ENCODE measurements around the gene GYPE.
"Not testable (repeated sequence)": the region's sequence is repeated elsewhere in the genome, so short reads cannot be mapped to it uniquely, and the experiment has no call there.

DNA sequence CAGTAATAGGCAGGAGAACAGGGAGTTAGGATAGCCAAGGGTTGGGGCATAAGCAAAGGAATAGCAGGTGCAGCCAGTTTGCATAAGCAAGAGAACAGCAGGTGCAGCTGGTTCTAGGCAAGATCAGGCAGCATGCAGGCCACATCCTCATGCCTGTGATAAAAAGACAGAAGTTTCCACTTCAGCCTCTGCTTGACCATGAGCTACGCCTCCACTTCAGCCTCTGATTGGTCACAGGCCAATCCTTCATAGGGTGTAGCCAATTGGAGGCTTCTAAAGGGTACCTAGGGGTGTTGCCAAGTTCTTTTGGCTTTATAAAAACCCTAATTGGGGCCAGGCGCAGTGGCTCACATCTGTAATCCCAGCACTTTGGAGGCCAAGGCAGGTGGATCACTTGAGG, 30.0 kb downstream of the GYPE start:
- not testable (repeated sequence) for TF ChIP-seq SP1 (IDR thresholded peaks at IDR 0.05); FOXA1 (IDR thresholded peaks at IDR 0.05); CTBP1 (IDR thresholded peaks at IDR 0.05; ENCODE audit: borderline replicate concordance); BHLHE40 (IDR thresholded peaks at IDR 0.05; ENCODE audit: borderline replicate concordance); ARNT (IDR thresholded peaks at IDR 0.05); FOXM1 (IDR thresholded peaks at IDR 0.05; ENCODE audit: borderline replicate concordance); ELF4 (IDR thresholded peaks at IDR 0.05); SUZ12 (IDR thresholded peaks at IDR 0.05); FOXK2 (IDR thresholded peaks at IDR 0.05); NFRKB (IDR thresholded peaks at IDR 0.05); TARDBP (IDR thresholded peaks at IDR 0.05); HDGF (IDR thresholded peaks at IDR 0.05; ENCODE audit: borderline replicate concordance); L3MBTL2 (conservative IDR thresholded peaks at IDR 0.05)
